Measurements from ENCODE around the gene ARPC5.

DNA sequence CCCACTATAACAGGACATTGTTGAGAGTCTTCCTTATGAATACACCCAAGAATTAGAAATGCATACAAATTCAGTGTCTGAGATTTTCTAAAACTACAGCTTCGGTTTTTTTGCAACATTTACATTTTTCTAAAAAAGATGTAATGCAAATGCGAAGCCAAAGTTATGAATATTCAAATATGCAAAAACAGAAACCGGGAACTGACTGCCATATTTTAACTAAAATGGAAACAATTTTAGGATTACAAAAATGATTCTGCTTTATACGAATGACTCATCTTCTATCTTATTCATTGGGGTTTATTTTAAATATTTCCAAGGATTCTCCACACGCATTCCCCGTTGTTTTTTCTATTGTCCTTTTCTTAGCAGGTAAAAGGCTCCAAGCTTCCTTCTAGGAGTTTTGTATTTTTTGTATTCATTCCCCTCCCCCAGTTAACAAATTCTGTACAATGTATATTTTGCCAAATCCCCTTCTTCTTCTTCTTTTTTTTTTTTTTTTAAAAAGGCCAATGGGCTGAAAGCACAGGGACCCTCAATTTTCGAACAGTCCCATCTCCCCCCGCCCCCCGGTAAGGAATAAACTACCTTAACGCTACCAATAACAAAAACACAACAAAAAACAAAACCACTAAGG lies 1.0 kb downstream of the ARPC5 start:
- no peak for TF ChIP-seq CTCF (IDR thresholded peaks at IDR 0.05)
- TF ChIP-seq POLR2A (IDR thresholded peaks at IDR 0.05): no peak

Data from thyroid gland (tissue), 4 donors.